HG02642 (cell line): ENCODE data around the gene IGSF10.
"Not testable (repeated sequence)": the region's sequence is repeated elsewhere in the genome, so short reads cannot be mapped to it uniquely, and the experiment has no call there.

Source experiments
- ATAC-seq: cut with Tn5 transposase; IDR thresholded peaks from one replicate; pipeline ENCODE4 v1.9.1; 2021; ENCODE audit warnings: mild to moderate bottlenecking; ENCODE audit not compliant: unreplicated experiment, poor library complexity

Gene IGSF10

GRCh38 chr3:151460774-151461450 is at the start of gene IGSF10:
TSS of gene IGSF10 (minus strand) at chr3:151461061. CDS start at chr3:151458709, 2,352 bp downstream.
- no peak for ATAC-seq

- not testable (repeated sequence) for ATAC-seq
Measured at GRCh38 chr3:151509468-151510135, 48.7 kb upstream of the IGSF10 start.

GRCh38 chr3:151504606-151505005 is 43.7 kb upstream of the IGSF10 start:
- no peak for ATAC-seq

GRCh38 chr3:151503074-151503473 is 42.2 kb upstream of the IGSF10 start:
- no peak for ATAC-seq

GRCh38 chr3:151501923-151502632 is 41.2 kb upstream of the IGSF10 start:
- no peak for ATAC-seq

- no peak for ATAC-seq
Measured at GRCh38 chr3:151501171-151501922, 40.5 kb upstream of the IGSF10 start.

GRCh38 chr3:151499168-151499567 is 38.3 kb upstream of the IGSF10 start:
- no peak for ATAC-seq

- no peak for ATAC-seq
Measured at GRCh38 chr3:151491525-151491924, 30.7 kb upstream of the IGSF10 start.

GRCh38 chr3:151487833-151488232 is 27.0 kb upstream of the IGSF10 start:
- not testable (repeated sequence) for ATAC-seq

GRCh38 chr3:151483961-151484520 is 23.2 kb upstream of the IGSF10 start:
- no peak for ATAC-seq

GRCh38 chr3:151483488-151483887 is 22.6 kb upstream of the IGSF10 start:
- no peak for ATAC-seq

GRCh38 chr3:151480492-151480891 is 19.6 kb upstream of the IGSF10 start:
- ATAC-seq = no peak

- ATAC-seq = no peak
Measured at GRCh38 chr3:151479452-151479851, 18.6 kb upstream of the IGSF10 start.

GRCh38 chr3:151478335-151478697 is 17.5 kb upstream of the IGSF10 start:
- no peak for ATAC-seq

GRCh38 chr3:151477591-151478334 is 16.9 kb upstream of the IGSF10 start:
- no peak for ATAC-seq

- no peak for ATAC-seq
Measured at GRCh38 chr3:151476344-151477018, 15.6 kb upstream of the IGSF10 start.

GRCh38 chr3:151468284-151468917 is 7.5 kb upstream of the IGSF10 start:
- peak; percentile 77 for ATAC-seq

- no peak for ATAC-seq
Measured at GRCh38 chr3:151467069-151467468, 6.2 kb upstream of the IGSF10 start.

- no peak for ATAC-seq
Measured at GRCh38 chr3:151462991-151463390, 2.1 kb upstream of the IGSF10 start.
